ENCODE data around the gene IMPA2. TPM values are rescaled to one million over a fixed set of nuclear protein-coding genes. Genes with fewer than 3 reads are reported as not detected.

The IMPA2 gene
- total RNA-seq, 1 donor from 2014 or later: 10.9 TPM

DNA sequence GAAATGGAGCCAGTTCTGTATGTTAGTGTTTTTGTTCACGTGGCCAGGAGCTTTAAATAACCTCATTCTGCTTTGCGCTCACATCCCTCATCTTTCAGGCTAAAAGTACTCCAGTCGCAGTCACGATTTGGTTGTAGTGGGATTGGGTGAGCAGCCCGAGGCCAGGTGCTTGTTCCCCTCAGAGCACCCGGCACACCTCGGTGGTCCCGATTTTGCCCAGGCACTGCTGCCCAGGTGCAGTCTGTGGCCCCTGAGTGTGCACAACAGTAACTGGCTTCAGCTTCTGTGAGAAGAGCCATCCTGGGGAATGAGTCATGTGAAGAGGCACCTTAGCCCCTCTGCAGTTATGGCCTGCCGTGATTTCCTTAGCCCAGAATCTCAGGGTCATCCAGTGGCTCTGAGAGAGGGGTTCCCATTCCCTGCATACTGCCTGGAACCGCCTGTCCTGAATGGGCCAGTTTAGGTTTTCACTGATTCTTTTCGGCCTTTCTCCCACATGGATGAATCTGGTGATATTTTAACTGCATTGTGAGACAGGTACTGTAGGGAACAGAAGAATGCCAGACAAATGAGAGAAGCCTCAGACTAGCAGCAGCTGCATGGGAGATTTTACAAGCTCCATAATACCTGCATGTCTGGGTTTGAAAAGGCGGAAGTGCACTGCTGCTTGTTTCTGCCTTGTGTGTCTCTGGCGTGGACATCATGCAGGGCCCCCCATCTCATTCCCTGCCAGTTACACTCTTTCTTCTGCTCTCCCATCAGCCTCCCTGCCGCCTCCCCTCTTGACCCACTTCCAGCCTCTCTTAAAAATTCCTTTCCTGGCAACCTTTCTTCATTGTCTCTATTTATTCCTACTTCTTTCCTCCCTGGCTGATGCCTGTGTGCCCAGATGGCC is 33.5 kb downstream of the IMPA2 start:
- Mint-ChIP-seq H3K27ac (ENCODE audit: unreplicated experiment) (peak overlapping the region; percentile 75), H3K27me3 (ENCODE audit: low read depth) (no peaks in the 10 kb centered on the region), H3K4me3 (ENCODE audit: unreplicated experiment) (no peak overlapping the region), H3K36me3 (ENCODE audit: low read depth) (peaks cover 8% of the 10 kb centered on the region), H3K9me3 (ENCODE audit: low read depth) (no peaks in the 10 kb centered on the region), H3K4me1 (ENCODE audit: low read depth) (peaks cover 23% of the 10 kb centered on the region)
- DNase-seq (ENCODE audit: low spot score): peak; percentile 43
- no peak for TF ChIP-seq CTCF (IDR thresholded peaks at IDR 0.05)

DNA sequence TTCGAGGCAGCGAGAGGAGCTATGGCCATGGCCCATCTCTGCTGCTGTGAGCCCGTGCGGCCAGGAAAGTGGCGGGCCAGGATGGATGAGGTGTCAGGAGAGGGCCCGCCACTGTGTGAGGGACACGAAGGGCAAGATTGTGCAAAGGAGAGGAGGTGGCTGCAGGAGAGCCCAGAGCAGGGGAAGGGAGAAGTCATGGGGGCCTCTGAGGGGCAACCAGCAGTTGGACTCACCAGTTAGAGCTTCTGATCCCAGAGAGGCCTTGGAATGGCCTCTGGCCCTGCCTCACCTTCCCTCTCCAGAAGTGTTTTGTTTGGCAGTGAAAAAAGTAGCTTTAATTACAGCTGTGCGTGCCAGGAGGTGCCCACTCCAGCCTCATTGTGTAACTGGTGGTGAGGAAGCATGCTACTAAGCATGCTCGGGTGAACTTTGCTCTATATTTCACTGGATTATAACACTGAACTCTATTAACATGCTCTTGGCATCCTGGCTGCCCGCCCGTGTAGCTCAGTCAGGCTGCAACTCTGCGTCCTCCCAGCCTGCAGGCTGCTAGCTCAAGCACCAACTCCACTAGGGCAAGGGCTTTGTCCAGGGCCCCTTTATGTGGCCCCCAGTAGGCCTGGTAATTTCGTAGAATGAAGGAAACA is 34.2 kb downstream of the IMPA2 start:
- Mint-ChIP-seq H3K4me3 (ENCODE audit: unreplicated experiment) (no peak overlapping the region), H3K27ac (ENCODE audit: unreplicated experiment) (peak overlapping the region; percentile 75), H3K4me1 (ENCODE audit: low read depth) (peaks cover 23% of the 10 kb centered on the region), H3K27me3 (ENCODE audit: low read depth) (no peaks in the 10 kb centered on the region), H3K9me3 (ENCODE audit: low read depth) (no peaks in the 10 kb centered on the region), H3K36me3 (ENCODE audit: low read depth) (peaks cover 8% of the 10 kb centered on the region)
- peak; percentile 64 for DNase-seq (ENCODE audit: low spot score)
- TF ChIP-seq CTCF (IDR thresholded peaks at IDR 0.05): no peak

- no peaks in the 10 kb centered on the region for H3K27me3 Mint-ChIP-seq (ENCODE audit: low read depth)
- H3K4me1 Mint-ChIP-seq (ENCODE audit: low read depth): peaks cover 15% of the 10 kb centered on the region
- H3K4me3 Mint-ChIP-seq (ENCODE audit: unreplicated experiment): no peak overlapping the region
- TF ChIP-seq CTCF (IDR thresholded peaks at IDR 0.05): no peak
- peaks cover 8% of the 10 kb centered on the region for H3K36me3 Mint-ChIP-seq (ENCODE audit: low read depth)
- H3K9me3 Mint-ChIP-seq (ENCODE audit: low read depth): no peaks in the 10 kb centered on the region
- no peak overlapping the region for H3K27ac Mint-ChIP-seq (ENCODE audit: unreplicated experiment)
- no peak for DNase-seq (ENCODE audit: low spot score)
These were observed 35.8 kb downstream of the IMPA2 start for GRCh38 chr18:12017081-12017480.

DNA sequence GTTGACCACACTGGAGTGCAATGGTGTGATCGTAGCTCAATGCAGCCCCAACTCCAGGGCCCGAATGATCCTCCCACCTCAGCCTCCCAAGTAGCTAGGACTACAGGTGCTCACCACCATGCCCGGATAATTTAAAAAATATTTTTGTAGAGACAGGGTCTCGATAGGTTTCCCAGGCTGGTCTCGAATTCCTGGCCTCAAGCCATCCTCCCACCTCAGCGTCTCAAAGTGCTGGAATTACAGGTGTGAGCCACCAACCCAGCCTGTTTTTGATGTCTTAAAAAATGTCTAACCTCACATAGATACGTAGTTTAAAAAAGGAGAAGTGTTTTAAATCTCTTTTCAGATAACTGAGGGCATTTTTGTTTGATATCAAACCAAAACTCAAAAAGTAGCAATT is 37.6 kb downstream of the IMPA2 start:
- TF ChIP-seq CTCF (IDR thresholded peaks at IDR 0.05): no peak
- Mint-ChIP-seq H3K4me3 (ENCODE audit: unreplicated experiment) (no peak overlapping the region), H3K27me3 (ENCODE audit: low read depth) (no peaks in the 10 kb centered on the region), H3K27ac (ENCODE audit: unreplicated experiment) (no peak overlapping the region), H3K36me3 (ENCODE audit: low read depth) (peaks cover 8% of the 10 kb centered on the region), H3K4me1 (ENCODE audit: low read depth) (peaks cover 10% of the 10 kb centered on the region), H3K9me3 (ENCODE audit: low read depth) (no peaks in the 10 kb centered on the region)
- peak; percentile 9 for DNase-seq (ENCODE audit: low spot score)

DNA sequence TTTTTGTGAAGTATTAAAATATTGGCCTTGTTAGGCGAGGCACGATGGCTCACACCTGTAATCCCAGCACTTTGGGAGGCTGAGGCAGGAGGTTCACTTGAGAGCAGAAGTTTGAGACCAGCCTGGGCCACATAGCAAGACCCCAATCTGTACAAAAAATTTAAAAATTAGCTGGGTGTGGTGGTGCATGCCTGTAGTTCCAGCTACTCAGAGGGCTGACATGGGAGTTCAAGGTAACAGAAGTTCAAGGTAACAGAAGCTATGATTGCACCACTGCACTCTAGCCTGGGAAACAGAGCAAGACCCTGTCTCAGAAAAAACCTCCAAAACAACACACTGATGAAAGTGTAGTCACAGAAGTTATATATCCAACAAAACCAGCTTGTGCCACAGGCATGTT is 39.8 kb downstream of the IMPA2 start:
- DNase-seq (ENCODE audit: low spot score): no peak
- no peak overlapping the region for H3K4me3 Mint-ChIP-seq (ENCODE audit: unreplicated experiment)
- H3K27me3 Mint-ChIP-seq (ENCODE audit: low read depth): no peaks in the 10 kb centered on the region
- peaks cover 10% of the 10 kb centered on the region for H3K36me3 Mint-ChIP-seq (ENCODE audit: low read depth)
- H3K27ac Mint-ChIP-seq (ENCODE audit: unreplicated experiment): no peak overlapping the region
- H3K4me1 Mint-ChIP-seq (ENCODE audit: low read depth): no peaks in the 10 kb centered on the region
- no peak for TF ChIP-seq CTCF (IDR thresholded peaks at IDR 0.05)
- no peaks in the 10 kb centered on the region for H3K9me3 Mint-ChIP-seq (ENCODE audit: low read depth)

Data from chondrocyte (in vitro differentiated cells).